Endodermal cell (in vitro differentiated cells): ENCODE results near the gene TREX2. TPM values are rescaled to one million over a fixed set of nuclear protein-coding genes. Genes with fewer than 3 reads are reported as not detected.

Source experiments
- DNase-seq: peaks from one replicate; pipeline ENCODE4 v3.0.0-alpha.2; 2017
- H3K27ac ChIP-seq: 2 replicates; pipeline ENCODE4 v1.5.1; 2013; ENCODE audit warnings: mild to moderate bottlenecking, low read depth, low read length, moderate library complexity
- H3K27me3 ChIP-seq: 2 replicates; pipeline ENCODE4 v1.6.1; 2013; ENCODE audit warnings: mild to moderate bottlenecking, low read length, moderate library complexity; ENCODE audit not compliant: insufficient read depth, control insufficient read depth, poor library complexity, severe bottlenecking
- H3K36me3 ChIP-seq: 2 replicates; pipeline ENCODE4 v1.7.0; 2013; ENCODE audit warnings: mild to moderate bottlenecking, low read length, moderate library complexity; ENCODE audit not compliant: control insufficient read depth, insufficient read depth
- H3K4me1 ChIP-seq: one replicate; pipeline ENCODE4 v1.7.0; 2013; ENCODE audit warnings: low read length; ENCODE audit not compliant: control insufficient read depth, insufficient read depth
- H3K4me3 ChIP-seq: 2 replicates; pipeline ENCODE4 v1.5.1; 2013; ENCODE audit warnings: mild to moderate bottlenecking, low read length, moderate library complexity
- H3K9ac ChIP-seq: 2 replicates; pipeline ENCODE4 v1.6.1; 2013; ENCODE audit warnings: mild to moderate bottlenecking, low read length, moderate library complexity; ENCODE audit not compliant: poor library complexity, severe bottlenecking; ENCODE audit errors: extremely low read depth
- H3K9me3 ChIP-seq: 2 replicates; pipeline ENCODE4 v1.6.1; 2013; ENCODE audit warnings: mild to moderate bottlenecking, low read length, moderate library complexity; ENCODE audit not compliant: control insufficient read depth
- H3K27ac Mint-ChIP-seq: 2 replicates; pipeline ENCODE4 v1.8.0; 2020; ENCODE audit warnings: mixed read lengths
- H3K27me3 Mint-ChIP-seq: 2 replicates; pipeline ENCODE4 v1.8.0; 2021; ENCODE audit warnings: mild to moderate bottlenecking, mixed read lengths; ENCODE audit not compliant: insufficient read depth
- H3K36me3 Mint-ChIP-seq: 2 replicates; pipeline ENCODE4 v1.8.0; 2020; ENCODE audit warnings: low read depth, mixed read lengths
- H3K4me1 Mint-ChIP-seq: 2 replicates; pipeline ENCODE4 v1.8.0; 2020; ENCODE audit warnings: mixed read lengths
- H3K4me3 Mint-ChIP-seq: 2 replicates; pipeline ENCODE4 v1.8.0; 2020; ENCODE audit warnings: mild to moderate bottlenecking, moderate library complexity, mixed read lengths
- H3K9me3 Mint-ChIP-seq: 2 replicates; pipeline ENCODE4 v1.8.0; 2020; ENCODE audit warnings: mild to moderate bottlenecking, mixed read lengths
- WGBS, 2 experiments: methylation state at CpG; one replicate each; pipeline versions ENCODE4 v1.1.5 to v1.1.7; 2013; ENCODE audit warnings: missing lambda C conversion rate in 2 of 2, mixed read lengths in 1 of 2; ENCODE audit not compliant: insufficient coverage in 1 of 2, insufficient read length in 1 of 2; 5-methylcytosine and 5-hydroxymethylcytosine counted together
- total RNA-seq, 2 donors: library from RNA; stranded (reverse); fragmentation: NEBNext Ultra II Directional in 1 of 2; extraction: Animal tissue kit (Norgen Biotek cat#: 25700) in 1 of 2; gene quantifications; 2 replicates in 1 of 2; 3 replicates in 1 of 2; pipeline ENCODE4 v1.2.1, GENCODE V29; 2021
- TF ChIP-seq, protein P1 (sequence below): fragments of 200-600 bp; sonication (generic); conservative IDR thresholded peaks from 2 replicates; pipeline ENCODE4 v1.5.0; 2021; ENCODE audit warnings: antibody characterized with exemption, mild to moderate bottlenecking

Gene TREX2
- total RNA-seq, 2 donors from 2014 or later = 0.35 to 0.70 TPM

GRCh38 chrX:153471663-153472280 is 25.9 kb upstream of the TREX2 start:
- H3K4me1 ChIP-seq = no peaks in the 10 kb centered on the region
- Mint-ChIP-seq H3K9me3 (peaks cover 55% of the 10 kb centered on the region), H3K4me1 (no peaks in the 10 kb centered on the region), H3K27me3 (peaks cover 19% of the 10 kb centered on the region), H3K4me3 (no peak overlapping the region), H3K27ac (no peak overlapping the region), H3K36me3 (no peaks in the 10 kb centered on the region)
- no peak for DNase-seq
- 79 to 83% methylated on average over 1 to 10 of the region's 11 CpGs for WGBS, 2 experiments
- H3K4me3 ChIP-seq = no peak overlapping the region
- TF ChIP-seq, protein P1, sequence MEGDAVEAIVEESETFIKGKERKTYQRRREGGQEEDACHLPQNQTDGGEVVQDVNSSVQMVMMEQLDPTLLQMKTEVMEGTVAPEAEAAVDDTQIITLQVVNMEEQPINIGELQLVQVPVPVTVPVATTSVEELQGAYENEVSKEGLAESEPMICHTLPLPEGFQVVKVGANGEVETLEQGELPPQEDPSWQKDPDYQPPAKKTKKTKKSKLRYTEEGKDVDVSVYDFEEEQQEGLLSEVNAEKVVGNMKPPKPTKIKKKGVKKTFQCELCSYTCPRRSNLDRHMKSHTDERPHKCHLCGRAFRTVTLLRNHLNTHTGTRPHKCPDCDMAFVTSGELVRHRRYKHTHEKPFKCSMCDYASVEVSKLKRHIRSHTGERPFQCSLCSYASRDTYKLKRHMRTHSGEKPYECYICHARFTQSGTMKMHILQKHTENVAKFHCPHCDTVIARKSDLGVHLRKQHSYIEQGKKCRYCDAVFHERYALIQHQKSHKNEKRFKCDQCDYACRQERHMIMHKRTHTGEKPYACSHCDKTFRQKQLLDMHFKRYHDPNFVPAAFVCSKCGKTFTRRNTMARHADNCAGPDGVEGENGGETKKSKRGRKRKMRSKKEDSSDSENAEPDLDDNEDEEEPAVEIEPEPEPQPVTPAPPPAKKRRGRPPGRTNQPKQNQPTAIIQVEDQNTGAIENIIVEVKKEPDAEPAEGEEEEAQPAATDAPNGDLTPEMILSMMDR = no peak
- no peaks in the 10 kb centered on the region for H3K9me3 ChIP-seq
- H3K27me3 ChIP-seq = peaks cover 9% of the 10 kb centered on the region
- H3K27ac ChIP-seq = no peak overlapping the region
- no peak overlapping the region for H3K9ac ChIP-seq
- no peaks in the 10 kb centered on the region for H3K36me3 ChIP-seq

GRCh38 chrX:153470411-153471363 is 24.8 kb upstream of the TREX2 start, which contains the start of gene HAUS7:
TSS of gene HAUS7 (minus strand) at chrX:153470576. CDS start at chrX:153470557, 19 bp downstream.
- 7 to 60% methylated on average over 3 to 53 of the region's 70 CpGs for WGBS, 2 experiments

GRCh38 chrX:153469811-153470410 is 24.1 kb upstream of the TREX2 start:
- Mint-ChIP-seq H3K27me3 (peaks cover 8% of the 10 kb centered on the region), H3K4me3 (peak overlapping the region; percentile 74), H3K4me1 (no peaks in the 10 kb centered on the region), H3K36me3 (no peaks in the 10 kb centered on the region), H3K27ac (no peak overlapping the region), H3K9me3 (peaks cover 58% of the 10 kb centered on the region)
- Histone ChIP-seq H3K36me3 (no peaks in the 10 kb centered on the region), H3K9ac (peak overlapping the region; percentile 25), H3K4me1 (no peaks in the 10 kb centered on the region), H3K9me3 (no peaks in the 10 kb centered on the region), H3K27ac (no peak overlapping the region), H3K27me3 (peaks cover under 1% of the 10 kb centered on the region), H3K4me3 (peak overlapping the region; percentile 82)
- WGBS, 2 experiments = 0% methylated on average over 6 to 30 of the region's 32 CpGs
- TF ChIP-seq, protein P1 = peak; percentile 45
- peak; percentile 73 for DNase-seq

More at GRCh38 chrX:153470411-153471363, 24.8 kb upstream of the TREX2 start, which contains the start of gene HAUS7:
- Mint-ChIP-seq H3K4me1 (no peaks in the 10 kb centered on the region), H3K27me3 (peaks cover 14% of the 10 kb centered on the region), H3K36me3 (no peaks in the 10 kb centered on the region), H3K27ac (no peak within 1 kb of the TSS), H3K4me3 (peak within 1 kb of the TSS; percentile 74), H3K9me3 (peaks cover 57% of the 10 kb centered on the region)
- TF ChIP-seq, protein P1 = peak; percentile 78
- no peak within 1 kb of the TSS for H3K27ac ChIP-seq
- peak within 1 kb of the TSS; percentile 25 for H3K9ac ChIP-seq
- H3K9me3 ChIP-seq = no peaks in the 10 kb centered on the region
- H3K4me3 ChIP-seq = peak within 1 kb of the TSS; percentile 82
- peak; percentile 96 for DNase-seq
- H3K27me3 ChIP-seq = peaks cover 8% of the 10 kb centered on the region
- H3K4me1 ChIP-seq = no peaks in the 10 kb centered on the region
- no peaks in the 10 kb centered on the region for H3K36me3 ChIP-seq
